DND-41 (cell line): ENCODE data around the gene EPB41L4B.

ENCODE experiments used
- CTCF ChIP-seq: IDR thresholded peaks from 2 replicates; pipeline ENCODE4 v1.5.1; 2012; ENCODE audit warnings: borderline replicate concordance, low read length, moderate library complexity, mild to moderate bottlenecking; ENCODE audit not compliant: poor library complexity, severe bottlenecking; ENCODE audit errors: extremely low read depth
- EZH2 ChIP-seq: IDR thresholded peaks from 3 replicates; pipeline ENCODE4 v1.6.1; 2012; ENCODE audit warnings: borderline replicate concordance, low read depth, mild to moderate bottlenecking, moderate library complexity, low read length, inconsistent platforms; ENCODE audit not compliant: severe bottlenecking

GRCh38 chr9:109242741-109243140, 78.1 kb downstream of the EPB41L4B start:
- no peak for TF ChIP-seq CTCF
- no peak for TF ChIP-seq EZH2
